GM10847 (cell line): ENCODE data around the gene C17orf100.
A peak's percentile ranks its signal among the peaks of the same experiment; 100 is the strongest.

Source experiments
- POLR2A ChIP-seq: IDR thresholded peaks from 2 replicates; pipeline ENCODE4 v1.6.1; 2011; ENCODE audit not compliant: insufficient read length; ENCODE audit errors: extremely low read depth

The C17orf100 gene

DNA sequence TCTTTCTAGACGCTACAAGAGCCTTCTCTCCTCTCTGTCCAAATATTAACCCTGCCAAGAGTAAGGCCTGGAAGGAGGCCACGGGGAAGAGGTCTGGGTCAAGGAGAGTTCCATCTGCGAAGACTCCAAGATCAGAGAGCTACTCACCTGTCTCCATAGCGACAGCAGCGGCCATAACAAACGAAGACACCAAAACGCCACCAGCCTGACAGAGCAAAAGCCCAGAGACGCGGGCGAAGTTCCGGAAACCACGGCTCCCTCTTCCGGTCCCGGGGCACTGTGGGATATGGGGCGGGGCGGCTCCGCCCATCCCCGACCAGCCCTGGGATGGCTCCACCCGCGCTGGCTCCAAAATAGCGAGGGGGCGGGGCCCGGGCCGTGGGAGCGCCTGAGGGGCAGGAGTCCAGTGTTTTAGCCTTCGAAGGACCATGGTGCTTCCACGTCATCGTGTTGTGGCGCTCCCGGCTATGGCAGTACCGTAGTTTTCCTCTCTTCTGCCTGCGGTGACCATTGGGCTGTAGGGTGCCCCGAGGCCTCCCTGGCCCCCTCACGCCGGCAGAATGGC is at the start of gene C17orf100, which contains the start of gene MED31:
Gene C17orf100 (plus strand): TSS at position 409 of the 565 bp plus-strand sequence. CDS start 152 bp downstream, at position 561.
Gene MED31 (minus strand): TSS at position 252 of the 565 bp plus-strand sequence. CDS start 77 bp downstream, at position 175.
- TF ChIP-seq POLR2A, result peak; percentile 69

DNA sequence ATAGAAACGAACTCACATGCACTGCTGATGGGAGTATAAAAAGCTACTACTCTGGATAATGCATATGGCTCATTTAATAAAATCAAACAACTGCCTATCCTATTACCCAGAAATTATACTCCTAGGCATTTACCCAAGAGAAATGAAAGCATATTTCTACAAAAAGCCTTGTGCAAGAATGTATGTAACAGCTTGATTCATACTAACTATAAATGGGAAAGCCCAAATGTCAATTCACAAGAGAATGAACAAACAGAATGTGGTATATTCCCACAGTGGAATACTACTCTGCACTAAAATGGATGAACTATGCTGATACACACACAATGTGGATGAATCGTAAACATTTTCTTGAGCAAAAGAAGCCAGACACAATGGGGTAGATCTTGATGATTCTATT is 49.4 kb upstream of the C17orf100 start:
- no peak for TF ChIP-seq POLR2A

DNA sequence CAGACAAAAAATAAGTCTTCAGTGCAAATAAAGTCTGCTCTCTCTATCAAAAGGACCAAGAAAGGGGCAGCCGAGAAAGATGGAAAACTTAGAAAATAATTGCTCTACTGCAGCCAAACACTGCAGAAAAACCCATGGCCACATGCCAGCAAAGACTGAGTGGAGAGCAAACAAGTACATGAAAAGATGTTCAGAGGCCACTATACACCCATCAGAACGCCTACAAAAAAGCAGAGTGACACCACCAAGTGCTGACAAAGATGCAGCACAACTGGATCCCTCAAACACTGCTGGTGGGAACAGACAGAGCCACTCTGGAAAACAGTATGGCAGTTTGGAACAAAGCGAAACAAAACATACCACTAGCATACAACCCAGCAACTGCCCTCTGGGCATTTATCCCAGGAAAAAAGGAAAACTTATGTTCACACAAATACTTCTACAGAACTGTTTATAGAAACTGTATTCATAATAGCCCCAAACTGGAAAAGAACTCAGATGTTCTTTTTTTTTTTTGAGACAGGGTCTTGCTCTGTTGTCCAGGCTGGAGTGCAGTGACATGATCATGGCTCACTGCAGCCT is 47.7 kb upstream of the C17orf100 start:
- TF ChIP-seq POLR2A, result no peak

DNA sequence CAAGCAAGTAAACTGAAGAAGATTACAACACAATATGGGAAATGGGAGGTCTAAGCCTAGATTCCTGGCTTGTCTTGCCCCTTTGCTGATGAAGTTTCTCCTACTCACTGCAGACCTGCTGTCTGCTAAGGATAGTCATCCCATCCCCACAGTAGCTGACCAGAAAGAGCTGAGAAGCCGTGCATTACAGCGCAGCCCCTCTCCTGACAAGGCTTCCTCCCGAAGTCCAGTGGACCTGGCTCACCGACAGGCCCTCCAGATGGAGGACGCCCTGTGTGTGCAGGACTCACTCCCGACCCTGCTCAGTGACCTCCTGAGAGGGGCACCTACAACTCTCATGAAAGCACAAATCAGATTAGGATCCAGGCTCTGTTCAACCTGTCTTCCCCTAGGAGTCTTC is 46.4 kb upstream of the C17orf100 start:
- TF ChIP-seq POLR2A, result no peak

DNA sequence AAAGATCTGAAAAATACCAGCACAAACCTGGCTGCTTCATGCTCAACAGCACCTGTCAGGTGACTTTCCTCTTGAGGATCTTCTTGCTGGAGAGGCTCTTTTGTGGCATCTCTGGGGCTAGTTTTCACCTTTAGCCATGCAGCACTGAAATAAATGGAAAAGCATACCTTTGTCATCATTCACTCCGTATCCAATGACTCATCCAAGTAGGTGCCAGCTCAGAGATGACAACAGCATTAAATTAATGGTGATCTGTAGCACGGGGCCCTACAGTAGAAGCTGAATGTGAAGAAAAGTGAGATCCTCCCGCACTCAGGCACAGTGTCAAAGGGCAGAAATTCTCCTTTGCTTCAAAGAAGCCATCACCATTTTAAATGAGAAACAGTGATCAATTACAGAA is 43.2 kb upstream of the C17orf100 start:
- TF ChIP-seq POLR2A, result no peak

DNA sequence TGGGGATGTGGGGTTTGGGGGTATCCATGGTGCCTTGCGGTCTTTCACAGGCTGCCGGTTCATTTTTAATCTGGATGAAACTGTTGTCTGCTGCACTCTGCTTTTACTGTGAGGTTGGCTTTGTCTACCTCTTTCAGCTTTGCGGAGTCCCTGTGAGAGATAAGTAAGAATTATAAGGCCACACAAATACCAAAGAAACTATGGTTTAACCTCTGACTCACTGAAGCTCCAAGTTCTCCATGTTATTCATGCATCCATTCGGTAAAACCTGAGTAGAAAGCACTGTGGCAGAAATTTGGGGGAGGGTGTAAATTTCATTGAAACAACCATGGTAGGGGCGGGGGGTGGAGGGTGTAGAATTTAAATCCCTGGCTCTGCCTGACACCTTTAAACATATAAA is 41.6 kb upstream of the C17orf100 start:
- TF ChIP-seq POLR2A, result no peak

DNA sequence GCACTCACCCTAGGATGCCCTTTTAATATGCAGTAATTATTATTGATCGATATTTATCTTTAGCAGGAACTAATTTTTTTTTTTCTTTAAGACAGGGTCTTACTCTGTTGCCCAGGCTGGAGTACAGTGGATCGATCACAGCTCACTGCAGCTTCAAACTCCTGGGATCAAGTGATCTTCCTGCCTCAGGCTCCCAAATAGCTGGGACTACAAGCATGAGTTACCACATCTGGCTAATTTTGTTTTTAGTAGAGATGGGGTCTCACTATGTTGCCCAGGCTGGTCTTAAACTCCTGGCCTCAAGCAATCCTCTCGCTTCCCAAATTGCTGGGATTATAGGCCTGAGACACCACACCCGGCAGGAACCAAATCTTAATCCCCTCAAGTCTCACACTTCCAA is 40.3 kb upstream of the C17orf100 start:
- TF ChIP-seq POLR2A, result no peak

DNA sequence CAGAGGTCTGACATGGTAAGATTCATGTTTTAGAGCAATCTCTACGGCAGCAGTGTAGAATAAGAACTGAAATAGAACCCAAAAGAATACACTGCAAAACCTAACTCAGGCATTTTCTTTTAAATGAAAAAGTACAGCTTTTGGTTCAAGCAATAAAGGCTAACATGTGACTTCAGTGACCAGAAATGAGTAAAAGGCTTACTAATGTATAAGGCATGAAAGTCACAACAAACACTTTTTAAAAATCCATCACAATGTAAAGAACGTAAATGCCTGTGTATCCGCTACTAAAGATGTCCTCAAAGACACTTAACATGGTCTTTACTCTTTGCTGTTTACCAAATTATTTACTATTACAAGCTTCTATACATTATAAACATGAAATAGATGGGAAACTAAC is 27.6 kb upstream of the C17orf100 start:
- TF ChIP-seq POLR2A, result no peak

DNA sequence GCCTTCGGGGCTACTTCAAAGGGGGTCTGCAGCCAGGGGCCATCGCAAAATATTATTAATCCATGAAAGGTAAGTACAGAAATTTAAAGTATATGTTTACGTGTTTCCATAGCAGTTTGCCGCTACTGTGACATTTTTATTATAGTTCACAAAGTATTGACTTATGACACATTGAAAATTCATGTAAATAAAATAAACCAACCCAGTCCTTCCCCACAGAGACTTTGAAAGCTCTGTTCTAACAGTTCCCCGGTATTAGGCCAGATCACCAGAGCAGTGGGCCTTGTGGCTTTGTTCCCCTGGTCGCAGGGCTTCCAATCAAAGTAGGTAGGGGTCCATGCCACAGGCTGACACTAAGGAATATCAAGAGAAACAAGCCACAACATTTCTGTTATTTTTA is 24.9 kb upstream of the C17orf100 start:
- TF ChIP-seq POLR2A, result no peak

DNA sequence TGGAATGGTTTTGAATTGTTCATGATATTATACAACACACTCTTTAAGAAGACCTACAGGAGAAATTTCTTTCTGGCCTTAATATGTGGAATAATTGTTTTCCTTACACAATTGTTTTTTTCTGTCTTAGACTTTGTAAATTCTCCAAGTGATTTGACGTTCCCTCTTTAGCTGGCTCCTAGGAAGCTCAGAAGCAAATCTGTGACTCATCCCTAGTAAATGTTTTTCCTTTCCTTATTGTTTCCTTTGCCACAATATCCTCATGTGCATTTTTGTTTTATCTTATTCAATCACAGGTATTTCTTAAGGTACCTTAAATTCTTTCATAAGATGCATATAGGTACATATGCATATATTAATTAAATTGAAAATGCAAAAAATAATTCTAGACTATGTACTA is 24.5 kb upstream of the C17orf100 start:
- no peak for TF ChIP-seq POLR2A

DNA sequence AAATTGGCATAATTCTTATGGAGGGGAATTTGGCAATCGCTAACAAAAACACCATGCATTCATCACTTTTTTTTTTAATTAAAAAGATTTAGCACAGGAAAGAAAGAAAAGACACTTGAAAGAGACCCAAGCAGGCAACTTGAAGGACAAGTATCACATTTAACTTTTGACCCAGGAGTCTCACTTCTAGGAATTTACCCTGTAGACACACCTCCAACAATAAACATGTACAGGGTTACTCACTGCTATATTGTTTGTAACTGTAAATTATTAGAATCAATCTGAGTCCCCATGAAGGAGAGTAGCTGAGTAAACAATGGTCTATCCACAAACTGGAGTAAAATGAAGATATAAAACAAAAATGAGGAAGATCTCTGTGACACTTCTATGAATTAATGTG is 21.2 kb upstream of the C17orf100 start:
- TF ChIP-seq POLR2A, result no peak

DNA sequence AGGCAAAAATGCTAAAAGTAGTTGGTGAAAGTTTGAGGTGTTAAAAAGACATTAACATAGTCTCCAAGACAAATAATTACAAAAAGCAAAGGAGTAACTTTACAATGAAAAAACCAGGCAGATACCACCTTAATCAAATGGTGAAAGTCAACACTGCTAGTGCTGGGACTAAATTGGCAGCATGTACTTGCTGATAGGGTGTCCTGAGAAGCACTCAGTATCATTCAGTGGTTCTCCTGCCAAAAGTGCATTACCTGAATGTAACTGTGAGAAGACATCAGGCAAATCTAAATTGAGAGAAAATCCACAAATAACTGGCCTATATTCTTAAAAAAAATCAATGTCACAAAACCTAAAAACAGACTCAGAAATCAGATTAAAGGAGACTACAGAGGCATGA is 19.0 kb upstream of the C17orf100 start:
- TF ChIP-seq POLR2A, result no peak

DNA sequence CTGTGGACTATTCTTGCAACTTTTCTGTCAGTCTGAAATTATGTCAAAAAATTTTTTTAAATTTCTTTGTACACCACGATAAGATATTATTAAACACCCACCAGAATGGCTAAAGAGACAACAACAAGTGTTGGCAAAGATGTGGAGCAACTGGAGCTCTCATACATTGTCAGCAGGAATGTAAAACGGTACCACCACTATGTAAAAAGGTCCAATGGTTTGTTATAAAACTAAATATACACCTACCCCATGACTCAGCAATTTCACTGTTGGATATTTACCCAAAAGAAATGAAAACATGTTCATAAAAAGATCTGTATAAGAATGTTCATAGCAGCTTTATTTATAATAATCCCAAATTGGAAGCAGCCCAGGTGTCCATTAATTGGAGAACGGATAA is 18.3 kb upstream of the C17orf100 start:
- TF ChIP-seq POLR2A, result no peak

DNA sequence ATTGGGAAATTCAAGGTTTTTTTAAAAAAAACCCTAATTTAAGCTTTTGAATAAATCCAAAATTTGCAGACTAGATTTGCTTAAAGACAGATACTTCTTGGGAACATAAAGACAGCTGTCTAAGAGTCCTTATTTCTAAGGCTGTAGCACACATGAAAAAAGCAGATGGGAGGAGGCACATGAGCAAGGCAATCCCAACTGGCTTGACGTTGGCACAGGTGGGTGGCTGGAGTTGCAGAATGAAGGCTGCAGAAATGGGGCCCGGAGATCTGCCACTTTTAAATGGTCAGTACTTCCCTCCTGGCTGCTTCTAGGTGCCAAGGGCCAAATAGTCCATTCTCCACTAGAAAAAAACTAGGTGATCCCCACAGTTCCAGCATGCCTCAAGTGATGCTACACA is 15.5 kb upstream of the C17orf100 start:
- TF ChIP-seq POLR2A, result no peak

DNA sequence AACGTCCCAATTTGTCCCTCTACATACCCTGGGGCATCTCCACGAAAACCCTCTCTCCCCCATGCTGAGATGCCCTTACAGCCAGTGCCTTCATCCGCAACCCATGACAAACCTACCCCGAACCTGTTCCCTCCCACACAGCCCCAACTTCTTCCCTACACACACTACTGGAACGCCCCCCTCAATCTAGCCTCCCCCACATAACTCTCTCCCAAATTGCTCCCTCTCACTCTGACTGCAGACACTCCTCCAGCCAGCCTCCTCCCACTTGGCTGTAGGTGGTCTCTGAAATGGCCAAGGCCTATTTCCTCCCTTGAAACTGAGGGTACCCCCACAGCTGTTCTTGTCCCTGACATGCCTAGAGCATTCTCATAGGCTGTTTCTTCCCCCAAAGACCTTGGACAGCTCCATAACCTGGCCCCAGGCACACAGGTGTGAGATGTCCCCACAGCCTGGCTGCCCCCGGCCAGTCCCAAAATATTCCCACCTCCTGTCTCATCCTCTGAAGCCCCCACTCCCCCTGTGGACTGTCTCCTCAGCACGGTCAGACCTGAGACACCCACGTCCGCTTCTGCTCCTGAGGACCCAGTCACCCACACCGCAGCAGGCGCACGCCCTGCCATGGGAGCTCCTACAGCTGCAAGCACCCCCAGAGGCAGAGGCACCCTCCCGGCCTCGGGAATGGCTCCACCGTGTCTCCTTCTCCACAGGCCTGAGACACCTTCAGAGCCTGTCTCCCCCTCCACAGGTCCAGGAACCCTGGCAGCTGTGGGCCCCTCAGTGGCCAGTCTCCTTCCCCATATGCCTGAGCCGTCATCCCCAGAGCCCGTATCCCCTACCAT is 14.7 kb upstream of the C17orf100 start:
- TF ChIP-seq POLR2A, result no peak

DNA sequence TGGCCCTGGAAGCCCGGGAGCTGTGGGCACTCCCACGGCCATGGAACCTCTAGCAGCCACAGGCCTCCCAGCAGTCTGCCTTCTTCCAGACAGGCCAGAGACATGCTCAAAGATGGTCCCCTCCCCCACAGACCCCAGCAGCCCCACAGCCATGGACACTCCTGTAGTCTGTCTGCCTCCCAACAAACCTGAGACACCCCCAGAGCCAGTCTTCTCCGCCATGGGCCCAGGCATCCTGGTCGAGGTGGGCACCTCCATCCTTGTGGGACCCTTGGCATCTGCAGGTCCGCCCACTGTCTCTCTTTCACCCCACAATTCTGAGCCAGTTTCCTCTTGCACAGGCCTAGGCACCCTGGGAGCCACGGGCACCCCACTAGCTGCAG is 14.1 kb upstream of the C17orf100 start:
- TF ChIP-seq POLR2A, result no peak
